Measurements from ENCODE around the gene MROH2A.

MROH2A gene

GRCh38 chr2:233764761-233765160 is 13.4 kb upstream of the MROH2A start:
- H3K4me3 ChIP-seq (ENCODE audit: low read depth, low read length): no peak overlapping the region
- H3K9me3 ChIP-seq: no peaks in the 10 kb centered on the region
- H3K27me3 ChIP-seq: peaks cover 29% of the 10 kb centered on the region
- no peaks in the 10 kb centered on the region for H3K36me3 ChIP-seq
- no peak for TF ChIP-seq CTCF (IDR thresholded peaks at IDR 0.05; ENCODE audit: low read depth, low read length)
- no peak for DNase-seq
- H3K4me1 ChIP-seq: no peaks in the 10 kb centered on the region

GRCh38 chr2:233766416-233766815 is 11.7 kb upstream of the MROH2A start:
- Histone ChIP-seq H3K36me3 (no peaks in the 10 kb centered on the region), H3K9me3 (no peaks in the 10 kb centered on the region), H3K4me3 (ENCODE audit: low read depth, low read length) (no peak overlapping the region), H3K27me3 (peaks cover 33% of the 10 kb centered on the region), H3K4me1 (no peaks in the 10 kb centered on the region)
- TF ChIP-seq CTCF (IDR thresholded peaks at IDR 0.05; ENCODE audit: low read depth, low read length): no peak
- no peak for DNase-seq

- no peak for TF ChIP-seq CTCF (IDR thresholded peaks at IDR 0.05; ENCODE audit: low read depth, low read length)
- Histone ChIP-seq H3K36me3 (no peaks in the 10 kb centered on the region), H3K27me3 (peaks cover 31% of the 10 kb centered on the region)
Measured at GRCh38 chr2:233768076-233768475, 10.1 kb upstream of the MROH2A start.

GRCh38 chr2:233769260-233769659 is 8.9 kb upstream of the MROH2A start:
- Histone ChIP-seq H3K9me3 (no peaks in the 10 kb centered on the region), H3K4me3 (ENCODE audit: low read depth, low read length) (no peak overlapping the region), H3K36me3 (no peaks in the 10 kb centered on the region), H3K4me1 (no peaks in the 10 kb centered on the region), H3K27me3 (peaks cover 23% of the 10 kb centered on the region)
- no peak for TF ChIP-seq CTCF (IDR thresholded peaks at IDR 0.05; ENCODE audit: low read depth, low read length)
- DNase-seq: no peak

More at GRCh38 chr2:233768076-233768475, 10.1 kb upstream of the MROH2A start:
- no peak overlapping the region for H3K4me3 ChIP-seq (ENCODE audit: low read depth, low read length)
- no peaks in the 10 kb centered on the region for H3K9me3 ChIP-seq
- DNase-seq: no peak
- H3K4me1 ChIP-seq: no peaks in the 10 kb centered on the region

- Histone ChIP-seq H3K4me1 (no peaks in the 10 kb centered on the region), H3K27me3 (peaks cover 20% of the 10 kb centered on the region), H3K9me3 (no peaks in the 10 kb centered on the region), H3K36me3 (no peaks in the 10 kb centered on the region), H3K4me3 (ENCODE audit: low read depth, low read length) (no peak overlapping the region)
- no peak for TF ChIP-seq CTCF (IDR thresholded peaks at IDR 0.05; ENCODE audit: low read depth, low read length)
- DNase-seq: no peak
Measured at GRCh38 chr2:233772153-233772552, 6.0 kb upstream of the MROH2A start.

GRCh38 chr2:233772583-233772982 is 5.5 kb upstream of the MROH2A start:
- Histone ChIP-seq H3K4me1 (no peaks in the 10 kb centered on the region), H3K36me3 (no peaks in the 10 kb centered on the region), H3K9me3 (no peaks in the 10 kb centered on the region), H3K27me3 (peaks cover 17% of the 10 kb centered on the region), H3K4me3 (ENCODE audit: low read depth, low read length) (no peak overlapping the region)
- no peak for TF ChIP-seq CTCF (IDR thresholded peaks at IDR 0.05; ENCODE audit: low read depth, low read length)
- DNase-seq: no peak

Measured in BE2C (cell line).